Islet precursor cell (in vitro differentiated cells): ENCODE measurements around the gene DIP2A.

Experiments
- DNase-seq: peaks from one replicate; pipeline ENCODE4 v3.0.0-alpha.2; 2018

The DIP2A gene

GRCh38 chr21:46458315-46459023 lies at the start of gene DIP2A:
Gene DIP2A (plus strand): TSS chr21:46458891. CDS start chr21:46459132, 241 bp downstream.
- peak; percentile 99 for DNase-seq

GRCh38 chr21:46409641-46410406 lies 48.9 kb upstream of the DIP2A start:
- DNase-seq: no peak

- no peak for DNase-seq
Measured at GRCh38 chr21:46410516-46410915, 48.2 kb upstream of the DIP2A start.

GRCh38 chr21:46411236-46411635 lies 47.5 kb upstream of the DIP2A start:
- DNase-seq: no peak

GRCh38 chr21:46411691-46412090 lies 47.0 kb upstream of the DIP2A start:
- DNase-seq: no peak

GRCh38 chr21:46412521-46413364 lies 45.9 kb upstream of the DIP2A start:
- DNase-seq: no peak

GRCh38 chr21:46413365-46413696 lies 45.4 kb upstream of the DIP2A start:
- DNase-seq: no peak

- DNase-seq: no peak
Measured at GRCh38 chr21:46414965-46415275, 43.8 kb upstream of the DIP2A start.

GRCh38 chr21:46416551-46416950 lies 42.1 kb upstream of the DIP2A start:
- DNase-seq: no peak

- DNase-seq: peak; percentile 41
Measured at GRCh38 chr21:46418265-46418946, 40.3 kb upstream of the DIP2A start.

GRCh38 chr21:46420241-46421190 lies 38.2 kb upstream of the DIP2A start:
- no peak for DNase-seq

- no peak for DNase-seq
Measured at GRCh38 chr21:46421191-46421750, 37.4 kb upstream of the DIP2A start.

- DNase-seq: no peak
Measured at GRCh38 chr21:46421756-46422555, 36.7 kb upstream of the DIP2A start.

- no peak for DNase-seq
Measured at GRCh38 chr21:46422636-46423241, 36.0 kb upstream of the DIP2A start.

- no peak for DNase-seq
Measured at GRCh38 chr21:46423546-46424038, 35.1 kb upstream of the DIP2A start.

- peak; percentile 53 for DNase-seq
Measured at GRCh38 chr21:46424039-46424591, 34.6 kb upstream of the DIP2A start.

- DNase-seq: no peak
Measured at GRCh38 chr21:46424621-46425020, 34.1 kb upstream of the DIP2A start.

- DNase-seq: no peak
Measured at GRCh38 chr21:46425041-46425440, 33.6 kb upstream of the DIP2A start.

GRCh38 chr21:46425571-46425970 lies 33.1 kb upstream of the DIP2A start:
- DNase-seq: no peak
